ENCODE data around the gene GPR156.
A peak's percentile ranks its signal among the peaks of the same experiment; 100 is the strongest.
"Not testable (repeated sequence)": the region's sequence is repeated elsewhere in the genome, so short reads cannot be mapped to it uniquely, and the experiment has no call there.

GPR156 gene

GRCh38 chr3:120160050-120160449, 125.0 kb downstream of the GPR156 start:
- no peak for DNase-seq (ENCODE audit: low read depth in 3 of 3)

DNA sequence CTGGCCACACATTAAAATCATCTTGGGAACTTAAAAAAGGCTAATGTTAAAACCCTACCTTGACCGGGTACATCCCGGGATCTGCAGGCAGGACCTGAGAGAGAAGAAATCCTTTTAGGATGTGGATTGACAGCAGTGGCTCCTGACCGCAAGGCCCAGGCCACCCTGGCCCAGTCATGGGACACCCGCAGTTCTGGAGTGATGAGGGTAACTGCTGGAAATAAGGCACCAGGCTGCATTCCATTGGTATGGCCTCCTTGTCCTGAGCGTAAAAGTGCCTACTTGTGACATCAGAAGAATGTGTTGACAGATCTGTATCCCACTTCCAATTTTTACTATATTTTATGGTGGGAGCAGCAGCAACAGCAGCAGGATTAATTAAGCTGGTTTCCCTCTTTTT, 127.3 kb downstream of the GPR156 start:
- DNase-seq (ENCODE audit: low read depth in 3 of 3) = no peak

DNA sequence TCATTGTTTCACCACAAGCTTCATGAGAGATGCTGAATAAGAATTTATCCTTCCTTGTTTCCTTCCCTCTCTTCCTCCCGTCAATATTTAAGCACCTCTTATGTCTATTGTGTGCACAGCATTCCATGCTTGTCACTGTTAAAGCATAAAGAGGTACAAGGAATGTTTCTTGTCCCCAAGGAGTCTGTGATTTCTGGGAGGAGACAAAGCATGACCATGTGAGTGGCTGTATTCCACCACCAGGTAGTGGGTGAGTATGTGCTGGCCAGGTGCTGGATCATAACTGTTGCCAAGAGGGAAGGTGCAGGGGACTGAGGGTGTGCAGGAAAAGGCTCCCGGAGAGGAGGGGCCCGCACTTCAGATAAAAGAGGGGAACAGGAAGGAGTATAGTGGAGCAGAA, 127.9 kb downstream of the GPR156 start:
- DNase-seq (ENCODE audit: low read depth in 3 of 3) = no peak

DNA sequence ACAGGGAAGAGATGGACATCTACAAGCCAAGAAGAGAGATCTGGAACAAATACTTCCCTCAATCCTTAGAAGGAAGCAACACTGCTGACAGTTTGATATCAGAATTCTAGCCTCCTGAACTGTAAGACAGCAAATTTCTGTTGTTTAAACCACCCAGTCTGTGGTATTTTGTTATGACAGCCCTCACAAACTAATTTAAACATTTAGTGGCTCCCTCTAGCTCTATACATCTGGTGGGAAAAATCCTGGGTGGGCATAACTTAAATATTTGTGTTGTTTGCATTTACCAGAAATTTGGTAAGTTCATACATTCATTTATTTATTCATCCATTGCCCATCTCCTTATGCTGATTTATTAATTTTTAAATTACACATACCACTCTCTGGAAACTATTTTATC, 128.3 kb downstream of the GPR156 start:
- no peak for DNase-seq (ENCODE audit: low read depth in 3 of 3)

GRCh38 chr3:120155694-120156093, 129.3 kb downstream of the GPR156 start:
- not testable (repeated sequence) for DNase-seq (ENCODE audit: low read depth in 3 of 3)

- DNase-seq (ENCODE audit: low read depth in 3 of 3) = no peak
Measured at GRCh38 chr3:120155108-120155507, 129.9 kb downstream of the GPR156 start.

DNA sequence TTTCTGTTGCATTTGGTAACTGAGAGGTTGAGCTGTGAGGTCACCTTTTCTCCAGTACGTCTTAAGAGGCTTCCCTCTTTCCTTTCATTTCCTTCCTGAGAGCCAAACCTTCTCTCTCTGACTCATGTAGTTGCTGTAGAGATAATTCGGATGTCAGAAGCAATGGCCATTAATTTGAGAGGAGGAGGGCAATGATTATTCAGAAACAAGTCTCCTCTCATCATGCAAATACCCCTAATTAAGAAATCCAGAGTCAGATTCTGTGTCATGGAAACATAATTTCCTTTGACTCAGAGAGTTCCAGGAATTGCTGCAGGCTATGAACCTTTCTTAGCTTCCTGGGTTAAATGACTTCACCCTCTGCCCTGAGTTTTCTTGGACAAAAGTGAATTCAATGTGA, 131.7 kb downstream of the GPR156 start:
- DNase-seq (ENCODE audit: low read depth in 3 of 3) = no peak

DNA sequence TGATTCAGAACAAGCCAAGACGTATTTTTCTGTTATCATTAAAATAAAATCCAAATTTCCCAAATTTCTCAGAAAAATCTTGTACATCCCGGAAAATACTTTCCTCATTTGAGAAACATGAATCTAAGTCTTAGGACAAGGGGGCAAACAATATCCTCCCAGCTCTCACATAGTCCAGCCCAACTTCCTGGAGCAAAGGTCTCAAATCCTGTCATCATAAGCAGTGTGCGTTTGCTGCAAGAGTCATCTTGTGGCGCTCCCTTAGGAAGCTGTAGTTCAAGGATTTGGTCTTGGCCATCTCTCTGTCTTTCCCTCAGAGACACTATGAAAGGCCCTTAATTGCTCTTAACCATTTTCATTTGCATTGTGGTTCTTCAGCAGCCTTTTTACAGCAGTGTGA, 133.2 kb downstream of the GPR156 start:
- DNase-seq (ENCODE audit: low read depth in 3 of 3) = no peak

- no peak for DNase-seq (ENCODE audit: low read depth in 3 of 3)
Measured at GRCh38 chr3:120148187-120148949, 136.7 kb downstream of the GPR156 start.

- peak in 1 of 3 experiments; percentile 10 for DNase-seq (ENCODE audit: low read depth in 3 of 3)
Measured at GRCh38 chr3:120147072-120147871, 137.8 kb downstream of the GPR156 start.

GRCh38 chr3:120145542-120146285, 139.3 kb downstream of the GPR156 start:
- DNase-seq (ENCODE audit: low read depth in 3 of 3) = no peak

DNA sequence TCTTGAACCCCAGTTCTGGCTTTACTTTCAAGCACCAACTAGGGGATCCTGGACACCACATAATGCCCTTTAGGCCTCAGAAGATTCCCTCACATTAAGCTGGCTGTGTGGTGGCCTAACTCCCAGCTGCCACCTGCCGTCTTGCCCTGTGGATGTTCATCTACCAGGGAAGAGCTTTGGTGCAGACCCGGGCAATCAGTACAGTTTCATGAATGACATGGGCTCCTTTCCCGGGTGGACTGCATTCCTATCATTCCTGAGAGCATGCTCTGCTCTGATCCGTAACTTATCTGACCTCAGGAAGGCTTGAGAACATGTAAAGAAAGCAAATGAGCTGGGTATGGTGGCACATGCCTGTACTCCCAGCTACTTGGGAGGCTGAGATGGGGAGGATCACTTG, 140.8 kb downstream of the GPR156 start:
- DNase-seq (ENCODE audit: low read depth in 3 of 3) = no peak

- no peak for DNase-seq (ENCODE audit: low read depth in 3 of 3)
Measured at GRCh38 chr3:120143676-120144075, 141.3 kb downstream of the GPR156 start.

- DNase-seq (ENCODE audit: low read depth in 3 of 3) = no peak
Measured at GRCh38 chr3:120142236-120142635, 142.8 kb downstream of the GPR156 start.

DNA sequence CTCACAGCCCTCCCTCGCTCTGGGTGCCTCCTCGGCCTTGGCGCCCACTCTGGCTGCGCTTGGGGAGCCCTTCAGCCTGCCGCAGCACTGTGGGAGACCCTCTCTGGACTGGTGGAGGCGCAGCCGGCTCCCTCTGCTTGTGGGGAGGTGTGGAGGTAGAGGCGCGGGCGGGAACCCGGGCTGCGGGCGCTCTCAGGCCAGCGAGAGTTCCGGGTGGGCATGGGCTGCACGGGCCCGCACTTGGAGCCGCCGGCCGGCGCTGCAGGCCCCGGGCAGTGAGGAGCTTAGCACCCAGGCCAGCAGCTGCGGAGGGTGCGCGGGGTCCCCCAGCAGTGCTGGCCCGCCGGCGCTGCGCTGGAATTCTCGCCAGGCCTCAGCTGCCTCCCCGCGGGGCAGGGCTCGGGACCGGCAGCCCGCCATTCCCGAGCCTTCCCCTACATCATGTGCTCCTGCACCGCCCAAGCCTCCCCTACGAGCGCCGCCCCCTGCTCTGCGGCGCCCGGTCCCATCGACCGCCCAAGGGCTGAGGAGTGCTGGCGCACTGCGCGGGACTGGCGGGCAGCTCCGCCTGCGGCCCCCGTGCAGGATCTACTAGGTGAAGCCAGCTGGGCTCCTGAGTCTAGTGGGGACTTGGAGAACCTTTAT, 144.8 kb downstream of the GPR156 start:
- DNase-seq (ENCODE audit: low read depth in 3 of 3) = no peak

DNA sequence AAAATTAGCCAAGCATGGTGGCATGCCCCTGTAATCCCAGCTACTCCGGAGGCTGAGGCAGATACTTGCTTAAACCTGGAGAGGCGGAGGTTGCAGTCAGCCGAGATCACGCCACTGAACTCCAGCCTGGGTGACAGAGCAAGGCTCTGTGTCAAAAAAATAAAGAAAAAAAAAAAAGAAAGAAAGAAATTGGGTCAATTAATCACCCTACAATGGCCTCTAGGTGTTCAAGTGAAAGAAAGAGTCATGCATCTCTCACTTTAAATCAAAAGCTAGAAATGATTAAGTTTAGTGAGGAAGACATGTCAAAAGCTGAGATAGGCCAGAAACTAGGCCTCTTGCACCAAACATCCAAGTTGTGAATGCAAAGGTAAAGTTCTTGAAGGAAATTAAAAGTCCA, 145.9 kb downstream of the GPR156 start:
- DNase-seq (ENCODE audit: low read depth in 3 of 3) = no peak

- no peak for DNase-seq (ENCODE audit: low read depth in 3 of 3)
Measured at GRCh38 chr3:120137548-120137947, 147.5 kb downstream of the GPR156 start.

DNA sequence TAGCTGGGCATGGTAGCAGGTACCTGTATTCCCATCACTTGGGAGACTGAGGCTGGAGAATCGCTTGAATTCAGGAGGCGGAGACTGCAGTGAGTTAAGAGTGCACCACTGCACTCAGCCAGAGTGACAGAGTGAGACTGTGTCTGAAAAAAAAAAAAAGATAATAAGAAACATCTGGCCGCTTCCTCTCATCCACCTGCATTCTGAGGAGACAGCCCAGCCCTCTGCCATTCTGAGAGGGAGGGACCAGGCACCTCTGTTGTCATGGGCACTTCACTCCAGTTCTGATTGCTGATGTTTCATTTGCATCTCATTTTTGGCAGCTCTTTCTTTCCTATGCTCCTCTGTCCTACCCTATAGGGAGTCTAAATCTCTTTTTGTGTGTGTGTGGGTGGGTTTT, 154.4 kb downstream of the GPR156 start:
- no peak for DNase-seq (ENCODE audit: low read depth in 3 of 3)

GRCh38 chr3:120129718-120130513, 155.1 kb downstream of the GPR156 start:
- DNase-seq (ENCODE audit: low read depth in 3 of 3) = no peak

DNA sequence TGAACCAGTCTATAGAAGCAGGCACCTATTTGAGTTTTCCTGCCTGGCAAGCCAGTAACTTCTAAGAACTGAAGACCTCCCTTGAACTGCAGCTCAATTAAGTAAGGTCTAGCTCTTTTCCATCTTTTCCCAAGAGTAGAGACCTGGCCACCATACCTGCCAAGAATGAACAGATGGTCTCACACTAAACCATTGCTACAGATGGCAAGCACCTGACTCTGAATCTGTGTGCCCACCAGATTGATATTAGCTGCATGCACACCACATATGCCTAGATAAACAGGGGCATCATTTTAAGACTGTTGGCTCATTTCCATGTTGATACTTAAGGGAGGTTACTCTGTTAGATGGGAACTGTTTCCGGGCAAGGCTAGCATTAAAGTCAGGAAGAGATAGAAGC, 156.0 kb downstream of the GPR156 start:
- no peak for DNase-seq (ENCODE audit: low read depth in 3 of 3)

GRCh38 chr3:120125992-120126391, 159.0 kb downstream of the GPR156 start:
- no peak for DNase-seq (ENCODE audit: low read depth in 3 of 3)

Data from stimulated activated CD4-positive, alpha-beta T cell treated with anti-CD3 and anti-CD28 coated beads, TNF-alpha, amount 100 ng/mL, for 24 hours (primary cell).